Hepatocyte (in vitro differentiated cells): ENCODE data around the gene APAF1.

ENCODE experiments used
- CTCF ChIP-seq: fragments of 200-600 bp; sonication (generic); IDR thresholded peaks from 2 replicates; pipeline ENCODE4 v1.5.1; 2016; ENCODE audit warnings: antibody characterized with exemption, mild to moderate bottlenecking; ENCODE audit not compliant: poor library complexity
- EZH2 ChIP-seq: fragments of 200-600 bp; sonication (generic); IDR thresholded peaks from 2 replicates; pipeline ENCODE4 v1.6.1; 2016; ENCODE audit warnings: antibody characterized with exemption, mild to moderate bottlenecking, borderline replicate concordance

GRCh38 chr12:98737322-98737712, 92.2 kb downstream of the APAF1 start:
- no peak for TF ChIP-seq CTCF
- no peak for TF ChIP-seq EZH2
